Loucy (cell line): ENCODE results near the gene COL27A1.

Source experiments
- H2AFZ ChIP-seq: fragments of 200-600 bp; sonication (generic); 2 replicates; pipeline ENCODE4 v1.6.0; 2016; ENCODE audit warnings: antibody characterized with exemption, mild to moderate bottlenecking, low read length, moderate library complexity
- H3F3A ChIP-seq: fragments of 200-600 bp; 2 replicates; pipeline ENCODE4 v1.6.0; 2016; ENCODE audit warnings: antibody characterized with exemption, low read depth, mild to moderate bottlenecking
- H3K27me3 ChIP-seq: fragments of 200-600 bp; sonication (generic); 2 replicates; pipeline ENCODE4 v1.6.1; 2014; ENCODE audit warnings: low read length, mild to moderate bottlenecking; ENCODE audit not compliant: insufficient read depth, poor library complexity, severe bottlenecking
- H3K36me3 ChIP-seq: fragments of 200-600 bp; sonication (generic); 2 replicates; pipeline ENCODE4 v1.6.1; 2016; ENCODE audit warnings: low read length; ENCODE audit not compliant: insufficient read depth
- H3K4me1 ChIP-seq: fragments of 200-600 bp; sonication (generic); 2 replicates; pipeline ENCODE4 v1.5.1; 2014; ENCODE audit warnings: low read length, mild to moderate bottlenecking; ENCODE audit not compliant: insufficient read depth, poor library complexity, severe bottlenecking
- H3K4me2 ChIP-seq: fragments of 200-600 bp; sonication (generic); 2 replicates; pipeline ENCODE4 v1.6.0; 2014; ENCODE audit warnings: antibody characterized with exemption, low read length, low read depth, mild to moderate bottlenecking; ENCODE audit not compliant: poor library complexity, severe bottlenecking
- H3K4me3 ChIP-seq: fragments of 200-600 bp; sonication (generic); 2 replicates; pipeline ENCODE4 v1.5.1; 2014; ENCODE audit warnings: low read length, mild to moderate bottlenecking, mixed read lengths; ENCODE audit not compliant: poor library complexity, severe bottlenecking
- H3K79me2 ChIP-seq: fragments of 200-600 bp; sonication (generic); 2 replicates; pipeline ENCODE4 v1.6.1; 2014; ENCODE audit warnings: low read length; ENCODE audit not compliant: insufficient read depth
- H3K9ac ChIP-seq: fragments of 200-600 bp; sonication (generic); 2 replicates; pipeline ENCODE4 v1.6.0; 2014; ENCODE audit warnings: mild to moderate bottlenecking, low read depth, low read length, moderate library complexity; ENCODE audit not compliant: poor library complexity, severe bottlenecking
- H3K9me2 ChIP-seq: fragments of 200-600 bp; sonication (generic); replicated peaks from 2 replicates; pipeline ENCODE4 v1.6.1; 2016; ENCODE audit warnings: low read depth, low read length, mixed read lengths
- H3K9me3 ChIP-seq: fragments of 200-600 bp; sonication (generic); 2 replicates; pipeline ENCODE4 v1.6.1; 2014; ENCODE audit warnings: mild to moderate bottlenecking, antibody characterized with exemption, low read length, low read depth; ENCODE audit not compliant: insufficient read depth
- H4K20me1 ChIP-seq: fragments of 200-600 bp; sonication (generic); 2 replicates; pipeline ENCODE4 v1.6.0; 2014; ENCODE audit warnings: antibody characterized with exemption, low read length, mild to moderate bottlenecking; ENCODE audit not compliant: insufficient read depth, poor library complexity, severe bottlenecking
- CTCF ChIP-seq: fragments of 200-600 bp; sonication (generic); conservative IDR thresholded peaks from 2 replicates; pipeline ENCODE4 v1.5.1; 2014; ENCODE audit warnings: mild to moderate bottlenecking, antibody characterized with exemption, low read length
- EZH2phosphoT487 ChIP-seq: fragments of 200-600 bp; IDR thresholded peaks from 2 replicates; pipeline ENCODE4 v1.6.1; 2018; ENCODE audit warnings: antibody characterized with exemption, mild to moderate bottlenecking, moderate library complexity, borderline replicate concordance

COL27A1 gene

GRCh38 chr9:114359801-114360200 lies 204.5 kb downstream of the COL27A1 start:
- H2AFZ ChIP-seq, result no peak overlapping the region
- no peaks in the 10 kb centered on the region for H3F3A ChIP-seq
- no peak overlapping the region for H3K4me3 ChIP-seq
- no peaks in the 10 kb centered on the region for H3K27me3 ChIP-seq
- H3K4me1 ChIP-seq, result peaks cover 10% of the 10 kb centered on the region
- no peaks in the 10 kb centered on the region for H4K20me1 ChIP-seq
- H3K79me2 ChIP-seq, result no peaks in the 10 kb centered on the region
- H3K9ac ChIP-seq, result no peak overlapping the region
- H3K9me2 ChIP-seq, result no peaks in the 10 kb centered on the region
- no peak overlapping the region for H3K4me2 ChIP-seq
- peaks cover 96% of the 10 kb centered on the region; the same call in 1 of the 2 replicates for H3K36me3 ChIP-seq
- no peaks in the 10 kb centered on the region for H3K9me3 ChIP-seq
- no peak for TF ChIP-seq CTCF
- TF ChIP-seq EZH2phosphoT487, result no peak

DNA sequence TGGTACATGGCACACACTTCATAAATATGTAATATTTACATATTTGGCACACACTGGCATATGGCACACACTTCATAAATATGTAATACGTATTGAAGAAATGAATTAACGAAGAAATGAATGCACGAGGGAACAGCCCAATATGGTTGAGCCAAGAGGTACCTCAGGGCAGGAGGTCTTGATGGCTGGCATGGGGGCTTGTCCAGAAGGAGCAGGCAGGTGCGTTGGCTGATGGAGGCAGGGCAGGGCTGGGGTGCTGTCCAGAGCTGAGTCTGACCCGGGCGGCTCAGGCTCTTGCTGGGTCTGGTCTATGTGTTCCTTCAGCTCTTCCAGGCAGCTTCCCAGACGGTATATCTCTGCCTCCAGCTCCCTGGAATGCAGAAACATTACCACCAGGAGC lies 206.2 kb downstream of the COL27A1 start:
- Histone ChIP-seq H3K79me2 (no peaks in the 10 kb centered on the region), H3K27me3 (no peaks in the 10 kb centered on the region), H4K20me1 (no peaks in the 10 kb centered on the region), H3K9me2 (no peaks in the 10 kb centered on the region), H3K9ac (no peak overlapping the region), H3K4me3 (no peak overlapping the region), H3K4me1 (peaks cover 10% of the 10 kb centered on the region), H3F3A (no peaks in the 10 kb centered on the region), H3K36me3 (peaks cover 98% of the 10 kb centered on the region; the same call in 1 of the 2 replicates), H3K4me2 (no peak overlapping the region), H3K9me3 (no peaks in the 10 kb centered on the region), H2AFZ (no peak overlapping the region)
- no peak for TF ChIP-seq EZH2phosphoT487
- TF ChIP-seq CTCF, result no peak
